ENCODE results near the gene METTL26.

METTL26 gene

GRCh38 chr16:674968-675883, 39.1 kb upstream of the METTL26 start, which contains the start of gene RHBDL1:
TSS of gene RHBDL1 (plus strand) at chr16:675671. CDS start at chr16:675791, 120 bp downstream.
- peak in 2 of 3 donors; percentile 46 to 63 for DNase-seq

GRCh38 chr16:674214-674881, 38.2 kb upstream of the METTL26 start:
- DNase-seq = no peak

GRCh38 chr16:673399-673991, 37.4 kb upstream of the METTL26 start:
- no peak for DNase-seq

GRCh38 chr16:672851-673250, 36.7 kb upstream of the METTL26 start:
- no peak for DNase-seq

GRCh38 chr16:672371-672770, 36.3 kb upstream of the METTL26 start:
- no peak for DNase-seq

GRCh38 chr16:671353-672131, 35.4 kb upstream of the METTL26 start:
- no peak for DNase-seq

- no peak for DNase-seq
Measured at GRCh38 chr16:670485-671352, 34.6 kb upstream of the METTL26 start.

GRCh38 chr16:669666-670065, 33.6 kb upstream of the METTL26 start:
- no peak for DNase-seq

GRCh38 chr16:668519-669171, 32.5 kb upstream of the METTL26 start:
- peak in 2 of 3 donors; percentile 5 to 33 for DNase-seq

- DNase-seq = peak; percentile 96 to 99 (median 99)
Measured at GRCh38 chr16:667780-668518, 31.8 kb upstream of the METTL26 start, which contains the start of gene RHOT2. TSS of gene RHOT2 (plus strand) at chr16:668132. CDS start at chr16:668200, 68 bp downstream.

GRCh38 chr16:667113-667779, 31.1 kb upstream of the METTL26 start:
- no peak for DNase-seq

- DNase-seq = no peak
Measured at GRCh38 chr16:666572-666971, 30.5 kb upstream of the METTL26 start.

GRCh38 chr16:662597-662996, 26.5 kb upstream of the METTL26 start:
- DNase-seq = no peak

- no peak for DNase-seq
Measured at GRCh38 chr16:662095-662494, 26.0 kb upstream of the METTL26 start.

- DNase-seq = no peak
Measured at GRCh38 chr16:661184-661821, 25.2 kb upstream of the METTL26 start.

- peak; percentile 92 to 97 (median 96) for DNase-seq
Measured at GRCh38 chr16:660459-661183, 24.5 kb upstream of the METTL26 start.

GRCh38 chr16:660132-660458, 24.0 kb upstream of the METTL26 start:
- no peak for DNase-seq

- DNase-seq = no peak
Measured at GRCh38 chr16:659618-660017, 23.5 kb upstream of the METTL26 start.
